HUES48 (cell line): ENCODE measurements around the gene KRTAP4-6.
"Not testable (repeated sequence)": the region's sequence is repeated elsewhere in the genome, so short reads cannot be mapped to it uniquely, and the experiment has no call there.

Source experiments
- H3K27ac ChIP-seq: one replicate; pipeline ENCODE4 v1.7.0; 2013; ENCODE audit warnings: low read depth, low read length, inconsistent platforms
- H3K27me3 ChIP-seq: 2 replicates; pipeline ENCODE4 v1.6.1; 2013; ENCODE audit warnings: mild to moderate bottlenecking, low read length; ENCODE audit not compliant: control insufficient read depth, insufficient read depth
- H3K36me3 ChIP-seq: 2 replicates; pipeline ENCODE4 v1.6.1; 2013; ENCODE audit warnings: low read length; ENCODE audit not compliant: control insufficient read depth, insufficient read depth
- H3K4me1 ChIP-seq: 2 replicates; pipeline ENCODE4 v1.6.1; 2013; ENCODE audit warnings: mild to moderate bottlenecking, low read length; ENCODE audit not compliant: control insufficient read depth, insufficient read depth
- H3K4me3 ChIP-seq: 2 replicates; pipeline ENCODE4 v1.5.1; 2013; ENCODE audit warnings: mild to moderate bottlenecking, low read depth, low read length
- H3K9ac ChIP-seq: 2 replicates; pipeline ENCODE4 v1.6.1; 2013; ENCODE audit warnings: mild to moderate bottlenecking, low read depth, low read length, moderate library complexity
- H3K9me3 ChIP-seq: 2 replicates; pipeline ENCODE4 v1.6.1; 2013; ENCODE audit warnings: low read length; ENCODE audit not compliant: control insufficient read depth, insufficient read depth

Gene KRTAP4-6

GRCh38 chr17:41168121-41168520, 27.8 kb upstream of the KRTAP4-6 start, which contains the start of gene KRTAP4-3:
Gene KRTAP4-3 (minus strand): TSS chr17:41168221. CDS start chr17:41168172, 49 bp downstream.
- no peak within 1 kb of the TSS for H3K27ac ChIP-seq
- H3K4me3 ChIP-seq, result no peak within 1 kb of the TSS
- no peaks in the 10 kb centered on the region for H3K27me3 ChIP-seq
- no peaks in the 10 kb centered on the region for H3K36me3 ChIP-seq
- H3K9me3 ChIP-seq, result no peaks in the 10 kb centered on the region
- H3K4me1 ChIP-seq, result no peaks in the 10 kb centered on the region
- no peak within 1 kb of the TSS for H3K9ac ChIP-seq

- H3K36me3 ChIP-seq, result no peaks in the 10 kb centered on the region
- H3K9ac ChIP-seq, result no peak overlapping the region
- no peak overlapping the region for H3K4me3 ChIP-seq
- H3K9me3 ChIP-seq, result no peaks in the 10 kb centered on the region
- H3K27ac ChIP-seq, result no peak overlapping the region
- H3K27me3 ChIP-seq, result no peaks in the 10 kb centered on the region
- no peaks in the 10 kb centered on the region for H3K4me1 ChIP-seq
These were observed 27.2 kb upstream of the KRTAP4-6 start for GRCh38 chr17:41167561-41167960.

DNA sequence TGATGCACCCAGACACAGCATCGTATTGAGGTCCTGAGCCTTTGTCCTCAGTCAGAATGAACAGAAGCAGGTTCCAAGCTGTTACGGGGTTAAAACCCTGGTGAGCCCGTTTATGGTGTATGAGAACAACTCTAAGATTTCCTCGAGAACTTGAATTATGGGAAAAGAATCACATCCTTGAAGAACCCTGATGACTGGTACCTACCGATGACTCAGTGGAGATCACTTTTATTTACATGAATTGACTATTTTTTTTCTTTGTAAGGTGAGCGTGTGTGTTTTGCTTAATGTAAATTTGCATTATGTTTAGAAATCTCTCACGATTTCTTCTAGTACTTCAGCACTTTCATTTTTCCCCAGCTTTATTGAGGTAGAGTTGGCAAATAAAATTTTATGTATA, 23.5 kb upstream of the KRTAP4-6 start:
- H3K27ac ChIP-seq, result no peak overlapping the region
- H3K27me3 ChIP-seq, result no peaks in the 10 kb centered on the region
- H3K9ac ChIP-seq, result no peak overlapping the region
- H3K36me3 ChIP-seq, result no peaks in the 10 kb centered on the region
- H3K4me3 ChIP-seq, result no peak overlapping the region
- H3K9me3 ChIP-seq, result no peaks in the 10 kb centered on the region
- no peaks in the 10 kb centered on the region for H3K4me1 ChIP-seq

- Histone ChIP-seq H3K4me1 (no peaks in the 10 kb centered on the region), H3K27ac (no peak within 1 kb of the TSS), H3K9ac (no peak within 1 kb of the TSS), H3K27me3 (no peaks in the 10 kb centered on the region), H3K4me3 (no peak within 1 kb of the TSS), H3K36me3 (no peaks in the 10 kb centered on the region), H3K9me3 (no peaks in the 10 kb centered on the region)
These were observed 20.3 kb upstream of the KRTAP4-6 start, which contains the start of gene KRTAP4-4 for GRCh38 chr17:41160648-41161047. Gene KRTAP4-4 (minus strand): TSS chr17:41160748. CDS start chr17:41160691, 57 bp downstream.

DNA sequence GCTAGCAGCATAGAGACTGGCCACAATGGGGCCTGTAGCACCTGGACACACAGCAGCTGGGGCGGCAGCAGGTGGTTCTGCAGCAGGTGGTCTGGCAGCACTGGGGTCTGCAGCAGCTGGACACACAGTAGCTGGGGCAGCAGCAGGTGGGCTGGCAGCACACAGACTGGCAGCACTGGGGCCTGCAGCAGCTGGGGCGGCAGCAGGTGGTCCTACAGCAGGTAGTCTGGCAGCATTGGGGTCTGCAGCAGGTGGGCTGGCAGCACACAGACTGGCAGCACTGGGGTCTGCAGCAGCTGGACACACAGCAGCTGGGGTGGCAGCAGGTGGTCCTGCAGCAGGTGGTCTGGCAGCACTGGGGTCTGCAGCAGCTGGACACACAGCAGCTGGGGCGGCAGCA, 19.8 kb upstream of the KRTAP4-6 start:
- H3K27ac ChIP-seq, H3K4me1 ChIP-seq, H3K4me3 ChIP-seq, H3K27me3 ChIP-seq, H3K9ac ChIP-seq, H3K36me3 ChIP-seq, H3K9me3 ChIP-seq: not testable (repeated sequence)

DNA sequence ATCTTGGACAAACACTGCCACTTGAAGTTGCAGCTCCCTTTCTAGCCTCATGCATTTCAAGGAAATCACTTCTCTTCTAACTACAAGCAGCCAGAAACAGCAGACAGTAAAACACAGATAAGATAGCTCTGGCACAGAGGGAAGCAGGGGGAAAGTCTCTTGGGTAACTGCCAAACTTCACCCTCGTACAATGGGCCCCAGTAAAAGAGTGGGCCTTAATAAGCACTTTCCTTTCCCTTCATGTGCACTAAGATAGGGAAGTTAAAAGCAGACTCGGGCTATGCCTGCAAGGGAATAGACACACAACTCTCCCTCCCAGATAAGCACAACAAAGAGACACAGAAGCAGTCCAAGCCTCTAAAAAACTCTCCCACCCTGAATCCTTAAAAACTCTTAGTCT, 13.5 kb upstream of the KRTAP4-6 start:
- H3K9me3 ChIP-seq, result no peaks in the 10 kb centered on the region
- no peaks in the 10 kb centered on the region for H3K36me3 ChIP-seq
- H3K9ac ChIP-seq, result no peak overlapping the region
- H3K4me3 ChIP-seq, result no peak overlapping the region
- H3K27me3 ChIP-seq, result no peaks in the 10 kb centered on the region
- H3K4me1 ChIP-seq, result no peaks in the 10 kb centered on the region
- H3K27ac ChIP-seq, result no peak overlapping the region

DNA sequence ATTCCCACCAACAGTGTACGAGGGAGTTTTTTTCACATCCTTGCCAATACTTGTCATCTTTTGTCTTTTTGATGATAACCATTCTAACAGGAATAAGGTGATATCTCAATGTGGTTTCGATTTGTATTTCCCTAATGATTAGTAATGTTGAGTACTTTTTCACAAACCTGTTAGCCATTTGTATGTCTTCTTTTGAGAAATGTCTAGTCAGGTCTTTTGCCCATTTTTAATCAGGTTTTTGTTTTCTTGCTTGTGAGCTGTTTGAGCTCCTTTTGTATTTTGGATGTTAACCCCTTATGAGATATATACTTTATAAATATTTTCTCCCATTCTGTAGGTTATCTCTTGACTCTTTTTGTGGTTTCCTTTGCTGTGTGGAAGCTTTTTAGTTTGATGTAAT, 11.2 kb upstream of the KRTAP4-6 start:
- Histone ChIP-seq H3K9ac (no peak overlapping the region), H3K9me3 (no peaks in the 10 kb centered on the region), H3K4me3 (no peak overlapping the region), H3K36me3 (no peaks in the 10 kb centered on the region), H3K27me3 (no peaks in the 10 kb centered on the region), H3K4me1 (0 out of 2 replicates have a peak, but pooled peaks cover 1% of the 10 kb centered on the region), H3K27ac (no peak overlapping the region)

DNA sequence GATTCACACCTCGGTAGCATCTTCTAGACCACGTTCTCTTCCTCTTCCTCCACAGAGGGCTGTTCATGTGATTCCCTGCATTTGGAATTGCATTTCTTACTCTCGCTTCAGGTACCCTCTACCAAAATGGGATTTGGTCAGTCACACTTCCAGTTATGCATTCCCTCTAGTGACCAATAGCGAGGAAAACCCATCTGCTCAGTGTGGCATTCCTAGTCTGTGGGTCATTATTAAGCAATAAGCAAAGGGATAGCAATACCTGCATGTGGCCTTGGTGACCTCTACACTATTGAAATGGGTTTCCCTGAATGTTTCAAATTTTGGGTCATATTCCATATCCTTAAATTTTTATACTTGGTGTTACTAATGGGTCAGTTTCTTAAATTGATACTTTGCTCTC, 9.7 kb upstream of the KRTAP4-6 start:
- 0 out of 2 replicates have a peak, but pooled peaks cover 4% of the 10 kb centered on the region for H3K4me1 ChIP-seq
- H3K4me3 ChIP-seq, result no peak overlapping the region
- no peaks in the 10 kb centered on the region for H3K36me3 ChIP-seq
- no peaks in the 10 kb centered on the region for H3K27me3 ChIP-seq
- no peaks in the 10 kb centered on the region for H3K9me3 ChIP-seq
- H3K27ac ChIP-seq, result no peak overlapping the region
- H3K9ac ChIP-seq, result no peak overlapping the region

DNA sequence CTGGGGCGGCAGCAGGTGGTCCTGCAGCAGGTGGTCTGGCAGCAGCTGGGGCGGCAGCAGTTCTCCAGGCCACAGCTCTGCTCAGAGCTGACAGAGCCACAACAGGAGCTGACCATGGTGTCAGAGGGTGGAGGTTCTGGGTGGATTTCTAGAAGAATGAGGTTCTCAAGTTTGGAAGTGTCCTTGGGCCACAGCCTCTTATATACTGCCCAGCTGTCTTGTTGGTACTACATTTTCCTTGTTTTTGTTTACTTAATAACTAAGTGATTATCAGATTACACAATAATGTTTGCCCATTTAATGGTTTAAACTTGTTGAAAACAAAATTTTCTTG, 9.3 kb upstream of the KRTAP4-6 start, which contains the start of gene KRTAP4-5:
TSS of gene KRTAP4-5 (minus strand) at position 174 of the 334 bp plus-strand sequence. CDS start at position 116, 58 bp downstream.
- Histone ChIP-seq H3K9me3 (no peaks in the 10 kb centered on the region), H3K9ac (no peak within 1 kb of the TSS), H3K4me1 (0 out of 2 replicates have a peak, but pooled peaks cover 4% of the 10 kb centered on the region), H3K27ac (no peak within 1 kb of the TSS), H3K4me3 (no peak within 1 kb of the TSS), H3K36me3 (no peaks in the 10 kb centered on the region), H3K27me3 (no peaks in the 10 kb centered on the region)

DNA sequence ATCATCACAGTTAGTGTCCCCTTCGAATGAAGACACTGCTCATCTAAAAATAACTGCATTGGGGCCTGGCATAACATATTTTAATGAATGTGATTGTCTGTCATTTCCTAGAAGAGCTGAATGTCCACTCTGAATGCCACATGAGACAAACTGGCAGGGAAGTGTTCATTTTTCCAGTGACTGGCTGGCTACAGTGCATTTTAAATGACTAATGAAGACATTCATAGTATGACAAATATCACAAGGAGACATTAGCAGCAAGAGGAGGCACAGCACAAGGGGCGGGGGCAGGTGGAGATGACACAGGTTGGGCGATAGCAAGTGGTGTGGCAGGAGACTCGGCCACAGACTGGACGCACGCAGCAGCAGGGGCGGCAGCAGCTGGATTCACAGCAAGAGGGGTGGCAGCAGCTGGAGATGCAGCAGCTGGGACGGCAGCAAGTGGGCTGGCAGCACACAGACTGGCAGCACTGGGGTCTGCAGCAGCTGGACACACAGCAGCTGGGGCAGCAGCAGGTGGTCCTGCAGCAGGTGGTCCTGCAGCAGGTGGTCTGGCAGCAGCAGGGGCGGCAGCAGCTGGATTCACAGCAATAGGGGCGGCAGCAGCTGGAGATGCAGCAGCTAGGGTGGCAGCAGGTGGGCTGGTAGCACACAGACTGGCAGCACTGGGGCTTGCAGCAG, 8.8 kb upstream of the KRTAP4-6 start:
- not testable (repeated sequence) for H3K9ac ChIP-seq, H3K27ac ChIP-seq, H3K27me3 ChIP-seq, H3K9me3 ChIP-seq, H3K4me1 ChIP-seq, H3K4me3 ChIP-seq, H3K36me3 ChIP-seq

DNA sequence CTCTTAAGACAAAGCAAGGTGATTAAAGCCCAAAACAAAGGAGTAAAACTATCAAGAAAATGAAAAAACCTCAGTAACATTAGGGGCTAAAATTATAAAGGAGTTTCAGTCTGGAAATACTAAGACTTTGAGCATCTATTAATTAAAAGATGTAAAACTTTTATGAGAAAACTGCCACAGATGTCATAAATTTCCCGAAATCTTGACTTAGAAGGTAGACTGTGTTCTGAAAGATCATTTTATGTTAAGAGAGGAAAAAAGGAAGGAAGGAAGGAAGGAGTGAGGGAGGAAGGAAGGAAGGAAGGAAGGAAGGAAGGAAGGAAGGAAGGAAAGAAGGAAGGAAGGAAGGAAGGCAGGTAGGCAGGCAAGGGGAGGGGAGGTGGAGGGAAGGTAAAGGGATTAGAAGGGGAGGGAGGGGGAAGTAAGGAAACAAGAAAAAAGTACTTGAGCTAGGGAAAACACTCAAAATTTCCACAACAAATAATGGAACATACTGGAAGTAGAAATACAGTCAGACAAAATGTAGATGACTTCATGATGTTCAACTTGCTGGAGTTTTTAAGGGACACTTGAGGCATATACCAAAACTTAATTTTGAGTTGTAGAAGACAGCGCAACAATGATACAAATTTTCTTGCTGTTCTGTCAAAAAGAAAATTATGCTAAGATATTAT, 7.3 kb upstream of the KRTAP4-6 start:
- H3K9ac ChIP-seq, result no peak overlapping the region
- H3K36me3 ChIP-seq, result no peaks in the 10 kb centered on the region
- H3K27me3 ChIP-seq, result no peaks in the 10 kb centered on the region
- no peak overlapping the region for H3K4me3 ChIP-seq
- H3K27ac ChIP-seq, result no peak overlapping the region
- peaks cover 9% of the 10 kb centered on the region for H3K9me3 ChIP-seq
- H3K4me1 ChIP-seq, result 0 out of 2 replicates have a peak, but pooled peaks cover 4% of the 10 kb centered on the region
